Endothelial cell (in vitro differentiated cells): ENCODE measurements around the gene MDK. TPM values are rescaled to one million over a fixed set of nuclear protein-coding genes. Genes with fewer than 3 reads are reported as not detected.
A peak's percentile ranks its signal among the peaks of the same experiment; 100 is the strongest.

Experiments
- DNase-seq: peaks from one replicate; pipeline ENCODE4 v3.0.0; 2021; ENCODE audit warnings: low spot score
- H3K27ac Mint-ChIP-seq: one replicate; pipeline ENCODE4 v1.8.0; 2021; ENCODE audit warnings: mixed read lengths, inconsistent platforms; ENCODE audit not compliant: unreplicated experiment
- H3K27me3 Mint-ChIP-seq: one replicate; pipeline ENCODE4 v1.8.0; 2021; ENCODE audit warnings: mild to moderate bottlenecking, moderate library complexity, mixed read lengths, inconsistent platforms; ENCODE audit not compliant: unreplicated experiment
- H3K36me3 Mint-ChIP-seq: one replicate; pipeline ENCODE4 v1.8.0; 2021; ENCODE audit warnings: mild to moderate bottlenecking, low read depth, mixed read lengths, inconsistent platforms; ENCODE audit not compliant: unreplicated experiment
- H3K4me1 Mint-ChIP-seq: one replicate; pipeline ENCODE4 v1.8.0; 2021; ENCODE audit warnings: mild to moderate bottlenecking, mixed read lengths, inconsistent platforms; ENCODE audit not compliant: unreplicated experiment
- H3K4me3 Mint-ChIP-seq: one replicate; pipeline ENCODE4 v1.8.0; 2021; ENCODE audit warnings: mild to moderate bottlenecking, mixed read lengths, inconsistent platforms; ENCODE audit not compliant: unreplicated experiment
- H3K9me3 Mint-ChIP-seq: one replicate; pipeline ENCODE4 v1.8.0; 2021; ENCODE audit warnings: mixed read lengths, inconsistent platforms; ENCODE audit not compliant: unreplicated experiment
- CTCF ChIP-seq: fragments of 200-600 bp; sonication (generic); IDR thresholded peaks from one replicate; pipeline ENCODE4 v1.5.0; 2021; ENCODE audit warnings: antibody characterized with exemption; ENCODE audit not compliant: unreplicated experiment
- total RNA-seq: library from RNA; stranded (reverse); fragmentation: NEBNext Ultra II Directional; extraction: Animal tissue kit (Norgen Biotek cat#: 25700); gene quantifications from one replicate; pipeline ENCODE4 v1.2.1, GENCODE V29; 2021; ENCODE audit not compliant: unreplicated experiment

Gene MDK
- total RNA-seq, 1 donor from 2014 or later: 553 TPM

GRCh38 chr11:46347637-46348311 lies 33.7 kb upstream of the MDK start:
- Mint-ChIP-seq H3K4me1 (peaks cover 62% of the 10 kb centered on the region), H3K36me3 (peaks cover 7% of the 10 kb centered on the region), H3K4me3 (peak overlapping the region; percentile 91), H3K9me3 (no peaks in the 10 kb centered on the region), H3K27ac (peak overlapping the region; percentile 30), H3K27me3 (peaks cover 22% of the 10 kb centered on the region)
- DNase-seq: no peak
- TF ChIP-seq CTCF: no peak

- H3K4me3 Mint-ChIP-seq: peak overlapping the region; percentile 91
- peaks cover 7% of the 10 kb centered on the region for H3K36me3 Mint-ChIP-seq
- no peak for TF ChIP-seq CTCF
- H3K9me3 Mint-ChIP-seq: no peaks in the 10 kb centered on the region
- DNase-seq: no peak
- H3K27ac Mint-ChIP-seq: peak overlapping the region; percentile 53
- H3K27me3 Mint-ChIP-seq: peaks cover 22% of the 10 kb centered on the region
- peaks cover 56% of the 10 kb centered on the region for H3K4me1 Mint-ChIP-seq
These were observed 32.7 kb upstream of the MDK start for GRCh38 chr11:46348566-46349401.

- Mint-ChIP-seq H3K36me3 (peaks cover 14% of the 10 kb centered on the region), H3K4me3 (no peak overlapping the region), H3K27me3 (peaks cover 26% of the 10 kb centered on the region), H3K9me3 (no peaks in the 10 kb centered on the region), H3K27ac (no peak overlapping the region), H3K4me1 (peaks cover 38% of the 10 kb centered on the region)
- no peak for DNase-seq
- TF ChIP-seq CTCF: no peak
These were observed 30.8 kb upstream of the MDK start for GRCh38 chr11:46350695-46351094.

GRCh38 chr11:46351148-46351547 lies 30.3 kb upstream of the MDK start:
- Mint-ChIP-seq H3K36me3 (peaks cover 14% of the 10 kb centered on the region), H3K27me3 (peaks cover 26% of the 10 kb centered on the region), H3K9me3 (no peaks in the 10 kb centered on the region), H3K4me3 (no peak overlapping the region), H3K4me1 (peaks cover 36% of the 10 kb centered on the region), H3K27ac (no peak overlapping the region)
- TF ChIP-seq CTCF: no peak
- no peak for DNase-seq

GRCh38 chr11:46351606-46352005 lies 29.9 kb upstream of the MDK start:
- no peak for TF ChIP-seq CTCF
- H3K9me3 Mint-ChIP-seq: no peaks in the 10 kb centered on the region
- H3K4me1 Mint-ChIP-seq: peaks cover 32% of the 10 kb centered on the region
- H3K4me3 Mint-ChIP-seq: no peak overlapping the region
- DNase-seq: no peak
- no peak overlapping the region for H3K27ac Mint-ChIP-seq
- peaks cover 11% of the 10 kb centered on the region for H3K36me3 Mint-ChIP-seq
- H3K27me3 Mint-ChIP-seq: peaks cover 21% of the 10 kb centered on the region
